ENCODE measurements around the gene RBM33. TPM values are rescaled to one million over a fixed set of nuclear protein-coding genes. Genes with fewer than 3 reads are reported as not detected.

RBM33 gene
- total RNA-seq, 1 donor from 2014 or later = 30.8 TPM

- H3K9me3 ChIP-seq (replicated peaks) = no peaks in the 10 kb centered on the region
- peaks cover 6% of the 10 kb centered on the region for H3K4me1 ChIP-seq
- H3K27me3 ChIP-seq (ENCODE audit: low read depth) = no peaks in the 10 kb centered on the region
- H3K4me3 ChIP-seq = no peak overlapping the region
- DNase-seq = no peak
- H3K36me3 ChIP-seq = peaks cover 81% of the 10 kb centered on the region
- TF ChIP-seq CTCF (IDR thresholded peaks at IDR 0.05; ENCODE audit: borderline replicate concordance) = no peak
- no peak overlapping the region for H3K27ac ChIP-seq (replicated peaks)
- intact Hi-C loops (cut with micrococcal nuclease) = no loop called here
These were observed 131.2 kb downstream of the RBM33 start for GRCh38 chr7:155775691-155776090.

- no peak overlapping the region for H3K27ac ChIP-seq (replicated peaks)
- TF ChIP-seq CTCF (IDR thresholded peaks at IDR 0.05; ENCODE audit: borderline replicate concordance) = no peak
- H3K4me3 ChIP-seq = no peak overlapping the region
- DNase-seq = no peak
- H3K36me3 ChIP-seq = peaks cover 82% of the 10 kb centered on the region
- no peaks in the 10 kb centered on the region for H3K27me3 ChIP-seq (ENCODE audit: low read depth)
- H3K9me3 ChIP-seq (replicated peaks) = no peaks in the 10 kb centered on the region
- intact Hi-C loops (cut with micrococcal nuclease) = no loop called here
- peaks cover 6% of the 10 kb centered on the region for H3K4me1 ChIP-seq
These were observed 132.1 kb downstream of the RBM33 start for GRCh38 chr7:155776606-155777005.

- TF ChIP-seq CTCF (IDR thresholded peaks at IDR 0.05; ENCODE audit: borderline replicate concordance) = no peak
- no peak overlapping the region for H3K4me3 ChIP-seq
- H3K36me3 ChIP-seq = peaks cover 81% of the 10 kb centered on the region
- intact Hi-C loops (cut with micrococcal nuclease) = no loop called here
- no peaks in the 10 kb centered on the region for H3K27me3 ChIP-seq (ENCODE audit: low read depth)
- peaks cover 6% of the 10 kb centered on the region for H3K4me1 ChIP-seq
- no peaks in the 10 kb centered on the region for H3K9me3 ChIP-seq (replicated peaks)
- no peak for DNase-seq
- no peak overlapping the region for H3K27ac ChIP-seq (replicated peaks)
These were observed 133.9 kb downstream of the RBM33 start for GRCh38 chr7:155778349-155778748.

- Histone ChIP-seq H3K27ac (replicated peaks) (no peak overlapping the region), H3K36me3 (peaks cover 72% of the 10 kb centered on the region), H3K27me3 (ENCODE audit: low read depth) (no peaks in the 10 kb centered on the region), H3K4me3 (no peak overlapping the region), H3K4me1 (peaks cover 6% of the 10 kb centered on the region), H3K9me3 (replicated peaks) (no peaks in the 10 kb centered on the region)
- intact Hi-C loops (cut with micrococcal nuclease) = no loop called here
- TF ChIP-seq CTCF (IDR thresholded peaks at IDR 0.05; ENCODE audit: borderline replicate concordance) = no peak
- DNase-seq = no peak
These were observed 136.4 kb downstream of the RBM33 start for GRCh38 chr7:155780884-155781283.

- Histone ChIP-seq H3K4me3 (no peak overlapping the region), H3K27ac (replicated peaks) (no peak overlapping the region), H3K4me1 (peaks cover 4% of the 10 kb centered on the region), H3K36me3 (peaks cover 66% of the 10 kb centered on the region), H3K27me3 (ENCODE audit: low read depth) (no peaks in the 10 kb centered on the region), H3K9me3 (replicated peaks) (no peaks in the 10 kb centered on the region)
- TF ChIP-seq CTCF (IDR thresholded peaks at IDR 0.05; ENCODE audit: borderline replicate concordance) = no peak
- DNase-seq = no peak
- intact Hi-C loops (cut with micrococcal nuclease) = no loop called here
These were observed 137.0 kb downstream of the RBM33 start for GRCh38 chr7:155781433-155781832.

- Histone ChIP-seq H3K9me3 (replicated peaks) (no peaks in the 10 kb centered on the region), H3K27me3 (ENCODE audit: low read depth) (peaks cover 8% of the 10 kb centered on the region), H3K27ac (replicated peaks) (no peak overlapping the region), H3K4me3 (no peak overlapping the region), H3K36me3 (peaks cover 57% of the 10 kb centered on the region), H3K4me1 (peaks cover 8% of the 10 kb centered on the region)
- TF ChIP-seq CTCF (IDR thresholded peaks at IDR 0.05; ENCODE audit: borderline replicate concordance) = no peak
- DNase-seq = no peak
- intact Hi-C loops (cut with micrococcal nuclease) = no loop called here
These were observed 138.0 kb downstream of the RBM33 start for GRCh38 chr7:155782466-155782865.
